WTC11 (cell line): Measurements from ENCODE around the gene TNFAIP8L1. TPM values are rescaled to one million over a fixed set of nuclear protein-coding genes. Genes with fewer than 3 reads are reported as not detected.

Source experiments
- ATAC-seq: fragments of 200-7000 bp; cut with Tn5 transposase; 2 replicates; pipeline ENCODE4 v1.10.0; 2021; ENCODE audit warnings: mild to moderate bottlenecking, moderate library complexity
- CTCF ChIA-PET: fragments of 300-600 bp; sonication (Branson Sonifier 250); formaldehyde crosslinking; loops from one replicate; lab custom pipeline; 2021; ENCODE audit warnings: antibody characterized with exemption; lab: Charles Lee
- POLR2A ChIA-PET: fragments of 350-600 bp; sonication (Branson Sonifier 250); formaldehyde crosslinking; loops from one replicate; lab custom pipeline; 2021; ENCODE audit warnings: antibody characterized with exemption; lab: Charles Lee
- DNase-seq: peaks from one replicate; pipeline ENCODE4 v3.0.0; 2021; ENCODE audit warnings: low spot score
- H3K27ac Mint-ChIP-seq: 2 replicates; pipeline ENCODE4 v1.8.0; 2021; ENCODE audit warnings: mixed read lengths
- H3K27me3 Mint-ChIP-seq: 2 replicates; pipeline ENCODE4 v1.8.0; 2021; ENCODE audit warnings: low read depth, mild to moderate bottlenecking, moderate library complexity, mixed read lengths
- H3K36me3 Mint-ChIP-seq: 2 replicates; pipeline ENCODE4 v1.8.0; 2021; ENCODE audit warnings: mixed read lengths
- H3K4me1 Mint-ChIP-seq: 2 replicates; pipeline ENCODE4 v1.8.0; 2022; ENCODE audit warnings: mixed read lengths
- H3K4me3 Mint-ChIP-seq: 2 replicates; pipeline ENCODE4 v1.8.0; 2021; ENCODE audit warnings: mild to moderate bottlenecking, moderate library complexity, mixed read lengths
- H3K9me3 Mint-ChIP-seq: 2 replicates; pipeline ENCODE4 v1.8.0; 2021; ENCODE audit warnings: mixed read lengths
- CREB1 ChIP-seq: sonication (generic); formaldehyde crosslinking; IDR thresholded peaks from 2 replicates; pipeline ENCODE4 v1.8.0; 2023; ENCODE audit warnings: mild to moderate bottlenecking, missing genetic modification reagents
- EMX1 ChIP-seq: fragments of 250-450 bp; sonication (Bioruptor Pico); IDR thresholded peaks from 2 replicates; pipeline ENCODE4 v1.8.0; 2021; ENCODE audit warnings: mild to moderate bottlenecking
- FOXJ3 ChIP-seq: sonication (generic); formaldehyde crosslinking; IDR thresholded peaks from 2 replicates; pipeline ENCODE4 v1.9.0; 2021; ENCODE audit warnings: missing genetic modification reagents, mild to moderate bottlenecking, borderline replicate concordance
- FOXK1 ChIP-seq: sonication (generic); formaldehyde crosslinking; IDR thresholded peaks from 2 replicates; pipeline ENCODE4 v1.8.0; 2022; ENCODE audit warnings: mild to moderate bottlenecking, moderate library complexity, missing genetic modification reagents
- FOXP1 ChIP-seq: sonication (generic); formaldehyde crosslinking; IDR thresholded peaks from 2 replicates; pipeline ENCODE4 v1.8.0; 2022; ENCODE audit warnings: missing genetic modification reagents, mild to moderate bottlenecking, moderate library complexity, borderline replicate concordance
- NR1H2 ChIP-seq: sonication (generic); formaldehyde crosslinking; IDR thresholded peaks from 2 replicates; pipeline ENCODE4 v1.9.0; 2021; ENCODE audit warnings: mild to moderate bottlenecking, moderate library complexity, missing genetic modification reagents
- NR2C2 ChIP-seq: sonication (generic); formaldehyde crosslinking; IDR thresholded peaks from 2 replicates; pipeline ENCODE4 v1.8.0; 2022; ENCODE audit warnings: mild to moderate bottlenecking, missing genetic modification reagents
- PRRX2 ChIP-seq: fragments of 250-450 bp; sonication (Bioruptor Pico); IDR thresholded peaks from 2 replicates; pipeline ENCODE4 v1.8.0; 2021; ENCODE audit warnings: mild to moderate bottlenecking
- RORB ChIP-seq: fragments of 250-450 bp; sonication (Bioruptor Pico); IDR thresholded peaks from 2 replicates; pipeline ENCODE4 v1.9.0; 2021; ENCODE audit warnings: mild to moderate bottlenecking
- ZNF219 ChIP-seq: sonication (generic); formaldehyde crosslinking; IDR thresholded peaks from 2 replicates; pipeline ENCODE4 v1.8.0; 2023; ENCODE audit warnings: missing genetic modification reagents, mild to moderate bottlenecking, borderline replicate concordance
- ZNF232 ChIP-seq: sonication (generic); formaldehyde crosslinking; IDR thresholded peaks from 2 replicates; pipeline ENCODE4 v1.8.0; 2022; ENCODE audit warnings: mild to moderate bottlenecking, missing genetic modification reagents
- ZNF423 ChIP-seq: fragments of 250-450 bp; sonication (Bioruptor Pico); IDR thresholded peaks from 2 replicates; pipeline ENCODE4 v2.1.2; 2022; ENCODE audit warnings: mild to moderate bottlenecking, moderate library complexity
- total RNA-seq: library from RNA; stranded (reverse); gene quantifications from 3 replicates; pipeline ENCODE4 v1.2.3, GENCODE V29; 2021
- TF ChIP-seq, protein P1 (sequence below): sonication (generic); formaldehyde crosslinking; IDR thresholded peaks from 2 replicates; pipeline ENCODE4 v1.8.1; 2022; ENCODE audit warnings: mild to moderate bottlenecking, moderate library complexity, missing genetic modification reagents
- TF ChIP-seq, protein P2 (sequence below): sonication (generic); formaldehyde crosslinking; conservative IDR thresholded peaks from 2 replicates; pipeline ENCODE4 v1.8.1; 2022; ENCODE audit warnings: mild to moderate bottlenecking, missing genetic modification reagents
- TF ChIP-seq, protein P3 (sequence below): sonication (generic); formaldehyde crosslinking; IDR thresholded peaks from 2 replicates; pipeline ENCODE4 v1.8.0; 2023; ENCODE audit warnings: missing genetic modification reagents
- TF ChIP-seq, protein P4 (sequence below): sonication (generic); formaldehyde crosslinking; IDR thresholded peaks from 2 replicates; pipeline ENCODE4 v1.8.0; 2022; ENCODE audit warnings: missing genetic modification reagents

TNFAIP8L1 gene
- total RNA-seq, 1 experiment from 2014 or later, result 8.7 TPM

DNA sequence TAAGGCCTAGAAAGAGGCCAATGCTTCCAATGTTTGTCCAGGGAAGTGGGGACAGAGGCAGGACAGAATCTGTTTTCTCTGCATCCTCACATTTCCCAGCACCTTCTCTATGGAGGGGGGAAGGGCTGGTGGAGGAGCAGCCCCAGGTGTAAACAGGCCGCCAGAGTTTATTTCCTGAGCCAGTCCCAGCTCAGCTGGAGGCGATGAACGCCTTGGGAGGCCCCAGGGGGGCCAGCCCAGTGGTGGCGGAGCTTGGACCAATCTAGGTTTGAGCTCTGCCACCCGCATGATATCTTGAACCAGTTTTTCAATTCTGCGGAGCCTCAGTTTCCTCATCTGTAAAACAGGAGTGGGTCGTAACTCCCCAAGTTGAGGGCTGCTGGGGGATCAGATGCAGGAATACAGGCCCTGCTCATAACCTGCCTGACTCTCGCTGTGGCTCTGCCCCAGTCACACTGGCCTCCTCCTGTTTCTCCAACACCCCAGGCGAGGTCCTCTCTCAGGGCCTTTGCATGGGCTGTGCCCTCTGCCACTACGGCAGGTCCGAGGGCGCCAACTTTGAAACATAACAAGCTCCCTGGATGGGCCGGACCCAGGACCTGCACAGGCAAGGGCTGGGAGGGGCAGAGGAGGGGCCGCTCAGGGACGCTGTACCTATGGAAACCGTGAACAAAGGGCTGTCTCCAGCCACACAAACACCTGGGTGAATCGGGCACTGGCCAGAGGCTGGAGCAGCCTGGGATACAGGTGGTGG, 1.1 kb downstream of the TNFAIP8L1 start:
- peaks cover 27% of the 10 kb centered on the region for H3K27me3 Mint-ChIP-seq
- DNase-seq, result no peak

DNA sequence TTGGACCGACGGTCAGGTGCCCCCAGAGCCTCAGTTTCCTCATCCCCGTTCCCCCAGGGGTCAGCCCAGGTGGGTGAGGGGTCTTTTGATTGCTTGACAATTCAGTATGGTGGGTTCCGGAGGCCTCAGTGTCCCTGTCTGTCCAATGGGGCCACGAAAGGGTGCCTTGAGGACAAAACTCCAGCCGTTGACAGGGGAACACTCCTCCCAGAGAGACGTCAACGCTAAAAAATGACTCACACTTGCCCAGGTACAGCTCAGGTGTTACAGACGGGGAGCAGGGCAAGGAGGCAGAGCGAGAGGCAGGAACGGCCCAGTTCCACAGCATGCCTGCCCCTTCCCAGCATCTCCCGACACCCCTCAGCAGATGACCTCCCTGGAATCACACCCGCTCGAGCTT, 1.8 kb downstream of the TNFAIP8L1 start:
- H3K4me3 Mint-ChIP-seq, result peak overlapping the region; percentile 20; the same call in 1 of the 2 replicates

More for the DNA sequence above, 1.1 kb downstream of the TNFAIP8L1 start:
- Mint-ChIP-seq H3K36me3 (no peaks in the 10 kb centered on the region), H3K4me3 (peak overlapping the region; percentile 95), H3K4me1 (peaks cover 16% of the 10 kb centered on the region), H3K9me3 (no peaks in the 10 kb centered on the region), H3K27ac (no peak overlapping the region)
- TF ChIP-seq, protein P1, sequence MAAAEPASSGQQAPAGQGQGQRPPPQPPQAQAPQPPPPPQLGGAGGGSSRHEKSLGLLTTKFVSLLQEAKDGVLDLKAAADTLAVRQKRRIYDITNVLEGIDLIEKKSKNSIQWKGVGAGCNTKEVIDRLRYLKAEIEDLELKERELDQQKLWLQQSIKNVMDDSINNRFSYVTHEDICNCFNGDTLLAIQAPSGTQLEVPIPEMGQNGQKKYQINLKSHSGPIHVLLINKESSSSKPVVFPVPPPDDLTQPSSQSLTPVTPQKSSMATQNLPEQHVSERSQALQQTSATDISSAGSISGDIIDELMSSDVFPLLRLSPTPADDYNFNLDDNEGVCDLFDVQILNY (CRISPR knock-in tag), result no peak
- no peak for TF ChIP-seq ZNF423 (CRISPR knock-in tag)
- POLR2A ChIA-PET, result no interaction called here
- CTCF ChIA-PET, result interaction anchor here (0.5 to 3.0 kb wide), 4 partner anchors 88 to 137 kb away, joined by 3 to 20 read pairs (median 3); no protein-coding TSS in a partner anchor
- no peak for ATAC-seq

DNA sequence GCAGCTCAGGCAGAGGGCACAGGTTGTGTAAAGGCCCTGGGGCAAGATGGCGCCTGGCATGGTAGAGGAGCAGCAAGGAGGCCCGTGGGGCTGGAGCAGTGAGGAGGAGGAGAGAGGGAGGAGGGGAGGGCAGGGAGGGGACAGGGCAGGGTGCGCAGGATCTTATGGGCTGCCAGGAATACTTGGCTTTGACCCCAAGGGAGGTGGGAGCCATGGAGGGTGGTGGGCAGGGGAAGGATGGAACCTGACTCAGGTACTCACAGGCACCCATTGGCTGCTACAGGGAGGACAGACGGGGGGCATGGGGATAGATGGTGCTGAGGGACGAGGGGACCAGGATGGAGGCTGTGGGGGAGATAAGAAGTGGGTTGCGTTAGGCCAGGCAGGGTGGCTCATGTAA, 3.3 kb downstream of the TNFAIP8L1 start:
- no peak for TF ChIP-seq FOXP1 (CRISPR knock-in tag)
- no peak for TF ChIP-seq CREB1 (CRISPR knock-in tag)
- TF ChIP-seq, protein P2, sequence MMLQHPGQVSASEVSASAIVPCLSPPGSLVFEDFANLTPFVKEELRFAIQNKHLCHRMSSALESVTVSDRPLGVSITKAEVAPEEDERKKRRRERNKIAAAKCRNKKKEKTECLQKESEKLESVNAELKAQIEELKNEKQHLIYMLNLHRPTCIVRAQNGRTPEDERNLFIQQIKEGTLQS, result no peak
- TF ChIP-seq PRRX2, result no peak
- TF ChIP-seq RORB (CRISPR knock-in tag), result no peak
- TF ChIP-seq, protein P3, sequence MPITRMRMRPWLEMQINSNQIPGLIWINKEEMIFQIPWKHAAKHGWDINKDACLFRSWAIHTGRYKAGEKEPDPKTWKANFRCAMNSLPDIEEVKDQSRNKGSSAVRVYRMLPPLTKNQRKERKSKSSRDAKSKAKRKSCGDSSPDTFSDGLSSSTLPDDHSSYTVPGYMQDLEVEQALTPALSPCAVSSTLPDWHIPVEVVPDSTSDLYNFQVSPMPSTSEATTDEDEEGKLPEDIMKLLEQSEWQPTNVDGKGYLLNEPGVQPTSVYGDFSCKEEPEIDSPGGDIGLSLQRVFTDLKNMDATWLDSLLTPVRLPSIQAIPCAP, result no peak
- no peak for TF ChIP-seq ZNF219 (CRISPR knock-in tag)
- TF ChIP-seq NR1H2 (CRISPR knock-in tag), result no peak
- no peak for TF ChIP-seq FOXK1 (CRISPR knock-in tag)
- no peak for TF ChIP-seq ZNF232 (CRISPR knock-in tag)
- TF ChIP-seq FOXJ3 (CRISPR knock-in tag), result no peak
- POLR2A ChIA-PET, result interaction anchor here (0.7 kb wide), 1 partner anchor 238 kb away, joined by 3 read pairs; no protein-coding TSS in a partner anchor
- CTCF ChIA-PET, result interaction anchor here (0.7 to 3.0 kb wide), 2 partner anchors 9 to 118 kb away, joined by 4 to 20 read pairs; no protein-coding TSS in a partner anchor

More for the DNA sequence above, 1.8 kb downstream of the TNFAIP8L1 start:
- H3K36me3 Mint-ChIP-seq, result no peaks in the 10 kb centered on the region
- H3K27me3 Mint-ChIP-seq, result peaks cover 27% of the 10 kb centered on the region
- ATAC-seq (no peak), DNase-seq (no peak)
- peaks cover 16% of the 10 kb centered on the region for H3K4me1 Mint-ChIP-seq
- CTCF ChIA-PET, result interaction anchor here (1.3 to 3.0 kb wide), 2 partner anchors 89 to 117 kb away, joined by 3 to 20 read pairs; no protein-coding TSS in a partner anchor
- H3K9me3 Mint-ChIP-seq, result no peaks in the 10 kb centered on the region
- POLR2A ChIA-PET, result no interaction called here
- H3K27ac Mint-ChIP-seq, result no peak overlapping the region
- TF ChIP-seq, protein P4, sequence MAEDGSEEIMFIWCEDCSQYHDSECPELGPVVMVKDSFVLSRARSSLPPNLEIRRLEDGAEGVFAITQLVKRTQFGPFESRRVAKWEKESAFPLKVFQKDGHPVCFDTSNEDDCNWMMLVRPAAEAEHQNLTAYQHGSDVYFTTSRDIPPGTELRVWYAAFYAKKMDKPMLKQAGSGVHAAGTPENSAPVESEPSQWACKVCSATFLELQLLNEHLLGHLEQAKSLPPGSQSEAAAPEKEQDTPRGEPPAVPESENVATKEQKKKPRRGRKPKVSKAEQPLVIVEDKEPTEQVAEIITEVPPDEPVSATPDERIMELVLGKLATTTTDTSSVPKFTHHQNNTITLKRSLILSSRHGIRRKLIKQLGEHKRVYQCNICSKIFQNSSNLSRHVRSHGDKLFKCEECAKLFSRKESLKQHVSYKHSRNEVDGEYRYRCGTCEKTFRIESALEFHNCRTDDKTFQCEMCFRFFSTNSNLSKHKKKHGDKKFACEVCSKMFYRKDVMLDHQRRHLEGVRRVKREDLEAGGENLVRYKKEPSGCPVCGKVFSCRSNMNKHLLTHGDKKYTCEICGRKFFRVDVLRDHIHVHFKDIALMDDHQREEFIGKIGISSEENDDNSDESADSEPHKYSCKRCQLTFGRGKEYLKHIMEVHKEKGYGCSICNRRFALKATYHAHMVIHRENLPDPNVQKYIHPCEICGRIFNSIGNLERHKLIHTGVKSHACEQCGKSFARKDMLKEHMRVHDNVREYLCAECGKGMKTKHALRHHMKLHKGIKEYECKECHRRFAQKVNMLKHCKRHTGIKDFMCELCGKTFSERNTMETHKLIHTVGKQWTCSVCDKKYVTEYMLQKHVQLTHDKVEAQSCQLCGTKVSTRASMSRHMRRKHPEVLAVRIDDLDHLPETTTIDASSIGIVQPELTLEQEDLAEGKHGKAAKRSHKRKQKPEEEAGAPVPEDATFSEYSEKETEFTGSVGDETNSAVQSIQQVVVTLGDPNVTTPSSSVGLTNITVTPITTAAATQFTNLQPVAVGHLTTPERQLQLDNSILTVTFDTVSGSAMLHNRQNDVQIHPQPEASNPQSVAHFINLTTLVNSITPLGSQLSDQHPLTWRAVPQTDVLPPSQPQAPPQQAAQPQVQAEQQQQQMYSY (CRISPR knock-in tag), result no peak
- TF ChIP-seq NR2C2 (CRISPR knock-in tag) (no peak), EMX1 (no peak), CREB1 (CRISPR knock-in tag) (no peak)
- TF ChIP-seq, all 79 proteins: peak for 0

More for the DNA sequence above, 3.3 kb downstream of the TNFAIP8L1 start:
- no peak for DNase-seq
- peaks cover 13% of the 10 kb centered on the region for H3K4me1 Mint-ChIP-seq
- H3K27me3 Mint-ChIP-seq, result peaks cover 14% of the 10 kb centered on the region
- no peaks in the 10 kb centered on the region for H3K9me3 Mint-ChIP-seq
- ATAC-seq, result no peak
- peaks cover 3% of the 10 kb centered on the region; the same call in 1 of the 2 replicates for H3K36me3 Mint-ChIP-seq
- no peak overlapping the region for H3K27ac Mint-ChIP-seq
- no peak overlapping the region for H3K4me3 Mint-ChIP-seq
